Gastroesophageal sphincter (tissue), 3 donors: Measurements from ENCODE around the gene RNF26.

Experiments used
- CTCF ChIP-seq, 4 experiments: fragments of 200-600 bp in 2 of 4; fragments of 450-650 bp in 2 of 4; sonication (generic) in 1 of 4; IDR thresholded peaks; one replicate each; pipeline ENCODE4 v1.5.1; 2017 to 2019; ENCODE audit warnings: antibody characterized with exemption in 4 of 4, mild to moderate bottlenecking in 2 of 4, moderate library complexity in 2 of 4
- EP300 ChIP-seq: sonication (generic); formaldehyde crosslinking; IDR thresholded peaks from one replicate; pipeline ENCODE4 v1.6.1; 2017; ENCODE audit warnings: antibody characterized with exemption, mild to moderate bottlenecking
- POLR2A ChIP-seq, 2 donors: fragments of 450-650 bp; IDR thresholded peaks; one replicate each; pipeline ENCODE4 v1.6.1; 2017; ENCODE audit warnings: antibody characterized with exemption in 2 of 2, mild to moderate bottlenecking in 2 of 2, moderate library complexity in 1 of 2
- POLR2AphosphoS5 ChIP-seq: sonication (generic); formaldehyde crosslinking; IDR thresholded peaks from one replicate; pipeline ENCODE4 v1.6.1; 2017; ENCODE audit warnings: antibody characterized with exemption

- TF ChIP-seq CTCF (IDR thresholded peaks at IDR 0.05) (no peak), EP300 (no peak), POLR2AphosphoS5 (no peak), POLR2A (IDR thresholded peaks at IDR 0.05) (no peak)
These were observed 16.9 kb downstream of the RNF26 start for GRCh38 chr11:119351232-119351631.
